Activated T-helper 17 cell treated with anti-CD3 and anti-CD28 coated beads, Interleukin-2, amount 50 U/mL, for 72 hours (primary cell): ENCODE data around the gene SHCBP1L. TPM values are rescaled to one million over a fixed set of nuclear protein-coding genes. Genes with fewer than 3 reads are reported as not detected.
"Not testable (repeated sequence)": the region's sequence is repeated elsewhere in the genome, so short reads cannot be mapped to it uniquely, and the experiment has no call there.

Source experiments
- ATAC-seq: fragments of 150-1000 bp; cut with Tn5 transposase; replicated peaks from 2 replicates; pipeline ENCODE4 v1.10.0; 2021; ENCODE audit warnings: mild to moderate bottlenecking, moderate library complexity
- H3K27ac Mint-ChIP-seq: one replicate; pipeline ENCODE4 v1.8.0; 2022; ENCODE audit warnings: mixed read lengths
- H3K27me3 Mint-ChIP-seq: one replicate; pipeline ENCODE4 v1.8.0; 2022; ENCODE audit warnings: mixed read lengths
- H3K36me3 Mint-ChIP-seq: one replicate; pipeline ENCODE4 v1.8.0; 2022; ENCODE audit warnings: low read depth, mild to moderate bottlenecking, mixed read lengths
- H3K4me1 Mint-ChIP-seq: one replicate; pipeline ENCODE4 v1.8.0; 2022; ENCODE audit warnings: mixed read lengths
- H3K4me3 Mint-ChIP-seq: one replicate; pipeline ENCODE4 v1.8.0; 2022; ENCODE audit warnings: mild to moderate bottlenecking, mixed read lengths
- H3K9me3 Mint-ChIP-seq: one replicate; pipeline ENCODE4 v1.8.0; 2022; ENCODE audit warnings: mixed read lengths
- total RNA-seq, 2 donors: library from RNA; stranded (reverse); gene quantifications; one replicate each; pipeline ENCODE4 v1.2.3, GENCODE V29; 2022

The SHCBP1L gene
- total RNA-seq, 2 donors from 2014 or later, result not detected

- H3K4me3 Mint-ChIP-seq, result no peak overlapping the region
- H3K36me3 Mint-ChIP-seq, result no peaks in the 10 kb centered on the region
- no peak for ATAC-seq
- peaks cover 12% of the 10 kb centered on the region for H3K27me3 Mint-ChIP-seq
- H3K9me3 Mint-ChIP-seq, result no peaks in the 10 kb centered on the region
- no peak overlapping the region for H3K27ac Mint-ChIP-seq
- H3K4me1 Mint-ChIP-seq, result no peaks in the 10 kb centered on the region
Measured at GRCh38 chr1:182972829-182973228, 19.9 kb upstream of the SHCBP1L start.

GRCh38 chr1:182972231-182972630, 19.3 kb upstream of the SHCBP1L start:
- H3K27ac Mint-ChIP-seq, result no peak overlapping the region
- no peaks in the 10 kb centered on the region for H3K4me1 Mint-ChIP-seq
- no peaks in the 10 kb centered on the region for H3K9me3 Mint-ChIP-seq
- H3K36me3 Mint-ChIP-seq, result no peaks in the 10 kb centered on the region
- peaks cover 12% of the 10 kb centered on the region for H3K27me3 Mint-ChIP-seq
- H3K4me3 Mint-ChIP-seq, result no peak overlapping the region
- no peak for ATAC-seq

- peaks cover 12% of the 10 kb centered on the region for H3K27me3 Mint-ChIP-seq
- no peak for ATAC-seq
- no peak overlapping the region for H3K27ac Mint-ChIP-seq
- no peaks in the 10 kb centered on the region for H3K36me3 Mint-ChIP-seq
- no peak overlapping the region for H3K4me3 Mint-ChIP-seq
- H3K4me1 Mint-ChIP-seq, result no peaks in the 10 kb centered on the region
- H3K9me3 Mint-ChIP-seq, result no peaks in the 10 kb centered on the region
Measured at GRCh38 chr1:182971219-182971618, 18.3 kb upstream of the SHCBP1L start.

DNA sequence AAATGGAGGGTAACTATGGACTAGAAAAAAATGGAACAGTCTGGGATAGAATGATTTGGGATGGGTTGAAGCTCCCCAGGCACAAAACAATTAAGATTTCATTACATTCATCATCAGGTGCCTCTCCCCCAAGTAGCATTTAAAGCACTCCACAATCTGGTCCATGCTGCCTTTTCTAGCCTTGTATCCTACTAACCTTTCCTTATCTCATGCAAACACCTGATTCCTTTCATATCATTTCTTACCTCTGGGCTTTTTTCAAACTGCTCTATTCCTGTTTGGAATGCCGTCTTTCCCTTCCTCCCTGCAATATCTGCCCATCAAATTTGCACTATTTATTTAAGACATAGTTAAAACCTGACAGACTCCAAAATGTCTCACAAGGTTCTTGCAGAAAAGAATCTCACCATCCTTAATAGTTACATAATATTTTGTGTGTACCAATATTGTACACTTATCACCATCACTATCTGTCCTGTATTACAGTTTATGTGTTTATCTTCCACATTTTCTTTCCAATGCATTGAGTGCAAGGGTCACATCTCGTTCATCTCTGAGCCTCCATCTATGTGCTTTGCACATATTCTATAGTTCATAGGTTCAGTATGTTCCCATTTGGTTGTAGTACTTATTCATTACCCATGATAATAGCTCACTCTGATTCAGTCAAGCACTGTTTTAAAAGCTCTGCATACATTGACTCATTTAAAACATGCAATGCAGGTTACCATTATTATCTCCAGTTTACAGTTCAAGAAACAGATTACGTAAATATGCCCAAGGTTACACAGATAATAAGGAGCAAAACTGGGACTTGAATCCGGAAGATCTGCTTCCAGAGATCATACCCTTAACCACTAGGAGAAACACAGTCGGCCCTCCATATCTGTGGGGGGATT, 16.1 kb upstream of the SHCBP1L start:
- Mint-ChIP-seq H3K36me3 (no peaks in the 10 kb centered on the region), H3K4me3 (no peak overlapping the region), H3K27ac (no peak overlapping the region), H3K9me3 (no peaks in the 10 kb centered on the region), H3K4me1 (no peaks in the 10 kb centered on the region), H3K27me3 (peaks cover 4% of the 10 kb centered on the region)
- no peak for ATAC-seq

- Mint-ChIP-seq H3K4me3 (no peak overlapping the region), H3K27me3 (no peaks in the 10 kb centered on the region), H3K27ac (no peak overlapping the region), H3K4me1 (no peaks in the 10 kb centered on the region), H3K9me3 (no peaks in the 10 kb centered on the region), H3K36me3 (no peaks in the 10 kb centered on the region)
- no peak for ATAC-seq
Measured at GRCh38 chr1:182968151-182968741, 15.3 kb upstream of the SHCBP1L start.

GRCh38 chr1:182965861-182966260, 12.9 kb upstream of the SHCBP1L start:
- Mint-ChIP-seq H3K9me3 (no peaks in the 10 kb centered on the region), H3K36me3 (no peaks in the 10 kb centered on the region), H3K4me1 (no peaks in the 10 kb centered on the region), H3K27ac (no peak overlapping the region), H3K4me3 (no peak overlapping the region), H3K27me3 (no peaks in the 10 kb centered on the region)
- ATAC-seq, result no peak

- Mint-ChIP-seq H3K36me3 (no peaks in the 10 kb centered on the region), H3K27ac (no peak overlapping the region), H3K4me1 (no peaks in the 10 kb centered on the region), H3K9me3 (no peaks in the 10 kb centered on the region), H3K4me3 (no peak overlapping the region), H3K27me3 (no peaks in the 10 kb centered on the region)
- ATAC-seq, result no peak
Measured at GRCh38 chr1:182965096-182965495, 12.1 kb upstream of the SHCBP1L start.

DNA sequence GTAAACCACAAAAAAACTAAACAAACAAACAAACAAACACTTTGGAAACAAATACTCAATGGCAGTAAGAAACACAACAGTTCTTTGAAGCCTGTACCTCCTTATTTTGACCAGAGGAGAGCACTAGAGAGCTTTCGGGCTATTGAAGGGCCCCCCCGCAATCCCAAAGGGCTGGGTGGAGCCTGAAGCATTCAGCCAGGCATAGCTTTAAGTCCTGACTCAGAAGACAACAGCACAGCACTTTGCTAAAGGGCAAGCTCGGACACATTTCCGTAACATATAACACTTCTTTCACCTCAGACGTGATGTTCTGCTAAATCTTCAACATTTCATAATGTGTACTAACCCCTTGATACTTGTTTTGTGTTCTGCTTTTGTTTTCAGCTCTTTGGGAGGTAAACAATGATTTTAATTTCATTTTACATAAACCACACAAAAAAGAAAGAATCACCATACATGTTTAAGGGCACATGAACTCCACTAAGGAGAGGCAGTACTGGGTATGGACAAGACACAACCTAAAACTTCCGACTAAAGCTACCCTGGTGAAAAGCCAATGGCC, 9.7 kb upstream of the SHCBP1L start:
- Mint-ChIP-seq H3K36me3 (no peaks in the 10 kb centered on the region), H3K27me3 (no peaks in the 10 kb centered on the region), H3K4me1 (no peaks in the 10 kb centered on the region), H3K27ac (no peak overlapping the region), H3K4me3 (no peak overlapping the region), H3K9me3 (no peaks in the 10 kb centered on the region)
- peak; percentile 72 for ATAC-seq

GRCh38 chr1:182960046-182960445, 7.1 kb upstream of the SHCBP1L start:
- Mint-ChIP-seq H3K27me3 (peaks cover 12% of the 10 kb centered on the region), H3K4me1 (no peaks in the 10 kb centered on the region), H3K27ac (no peak overlapping the region), H3K36me3 (no peaks in the 10 kb centered on the region), H3K9me3 (no peaks in the 10 kb centered on the region), H3K4me3 (no peak overlapping the region)
- no peak for ATAC-seq

GRCh38 chr1:182957902-182958395, 5.0 kb upstream of the SHCBP1L start:
- H3K36me3 Mint-ChIP-seq, result no peaks in the 10 kb centered on the region
- no peaks in the 10 kb centered on the region for H3K4me1 Mint-ChIP-seq
- H3K27me3 Mint-ChIP-seq, result peaks cover 13% of the 10 kb centered on the region
- no peak overlapping the region for H3K27ac Mint-ChIP-seq
- no peak overlapping the region for H3K4me3 Mint-ChIP-seq
- no peak for ATAC-seq
- H3K9me3 Mint-ChIP-seq, result no peaks in the 10 kb centered on the region

DNA sequence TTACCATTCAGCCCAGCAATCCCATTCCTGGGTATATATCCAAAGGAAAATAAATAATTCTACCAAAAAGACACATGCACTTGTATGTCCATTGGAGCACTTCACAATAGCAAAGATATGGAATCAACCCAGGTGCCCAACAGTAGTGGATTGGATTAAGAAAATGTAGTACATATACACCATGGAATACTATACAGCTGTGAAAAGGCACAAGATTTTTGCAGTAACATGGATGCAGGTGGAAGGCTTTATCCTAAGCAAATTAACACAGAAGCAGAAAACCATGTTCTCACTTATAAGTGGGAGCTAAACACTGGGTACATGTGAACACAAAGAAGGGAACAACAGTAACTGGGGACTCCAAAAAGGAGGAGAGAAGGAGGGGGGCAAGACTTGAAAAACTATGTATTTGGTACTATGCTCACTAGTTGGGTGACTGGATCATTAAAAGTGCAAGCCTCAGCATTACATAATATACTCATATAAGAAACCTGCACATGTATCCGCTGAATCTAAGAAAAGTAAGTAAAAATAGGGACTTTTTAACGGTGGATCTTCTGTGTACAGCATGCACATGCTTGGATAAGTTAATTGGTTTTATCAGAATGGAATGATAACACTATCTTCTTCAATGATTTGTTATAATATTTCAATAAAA, 3.9 kb upstream of the SHCBP1L start:
- Mint-ChIP-seq H3K36me3 (no peaks in the 10 kb centered on the region), H3K27ac (no peak overlapping the region), H3K27me3 (peaks cover 18% of the 10 kb centered on the region), H3K4me1 (no peaks in the 10 kb centered on the region), H3K9me3 (no peaks in the 10 kb centered on the region), H3K4me3 (no peak overlapping the region)
- no peak for ATAC-seq

DNA sequence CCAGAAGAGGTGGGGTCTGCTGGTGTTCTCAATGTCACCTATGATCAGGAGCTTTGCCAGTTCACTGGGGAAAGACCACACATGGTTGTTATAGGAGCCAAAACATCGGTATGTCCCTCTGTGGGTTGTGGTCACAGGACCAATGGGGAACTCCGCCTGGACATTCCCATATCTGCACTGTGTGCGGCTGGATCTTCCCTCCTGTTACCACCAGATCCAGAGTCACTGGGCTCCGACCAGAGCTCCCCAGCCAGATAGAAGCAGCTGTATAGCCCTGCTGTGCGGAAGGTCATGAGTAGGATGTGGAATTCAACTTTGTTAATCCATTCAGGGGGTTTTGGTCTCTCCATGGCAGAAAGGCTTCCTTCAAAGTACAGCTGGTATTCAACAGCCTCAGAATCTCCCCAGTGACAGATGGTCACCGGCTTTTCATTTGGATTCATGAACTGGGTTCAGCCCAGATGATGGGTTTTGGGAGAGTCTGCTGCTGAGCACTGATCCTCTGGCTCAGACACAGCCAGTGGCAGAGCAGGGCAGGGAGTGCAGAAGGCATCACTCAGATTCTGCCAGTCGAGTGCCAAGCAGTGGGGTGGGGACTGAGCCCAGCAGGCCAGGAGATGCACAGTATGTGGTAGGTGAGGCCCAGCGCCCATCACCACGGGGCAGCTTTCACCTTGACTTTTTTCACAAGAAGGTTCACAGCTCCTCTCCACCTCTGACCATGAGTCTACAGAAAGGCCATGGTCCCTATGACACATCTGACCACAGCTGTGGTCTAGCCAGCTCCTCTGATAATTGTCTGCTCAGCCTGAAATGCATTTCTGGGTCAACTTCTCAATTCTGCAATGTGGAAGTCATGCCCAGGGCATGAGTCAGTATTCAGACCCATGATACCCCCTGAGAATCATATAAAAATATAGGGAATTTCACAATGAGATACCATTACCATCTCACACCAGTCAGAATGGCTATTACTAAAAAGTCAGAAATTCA, 2.9 kb upstream of the SHCBP1L start:
- peaks cover 18% of the 10 kb centered on the region for H3K27me3 Mint-ChIP-seq
- peak; percentile 50 for ATAC-seq
- no peak overlapping the region for H3K27ac Mint-ChIP-seq
- H3K36me3 Mint-ChIP-seq, result no peaks in the 10 kb centered on the region
- no peaks in the 10 kb centered on the region for H3K4me1 Mint-ChIP-seq
- no peak overlapping the region for H3K4me3 Mint-ChIP-seq
- H3K9me3 Mint-ChIP-seq, result no peaks in the 10 kb centered on the region

DNA sequence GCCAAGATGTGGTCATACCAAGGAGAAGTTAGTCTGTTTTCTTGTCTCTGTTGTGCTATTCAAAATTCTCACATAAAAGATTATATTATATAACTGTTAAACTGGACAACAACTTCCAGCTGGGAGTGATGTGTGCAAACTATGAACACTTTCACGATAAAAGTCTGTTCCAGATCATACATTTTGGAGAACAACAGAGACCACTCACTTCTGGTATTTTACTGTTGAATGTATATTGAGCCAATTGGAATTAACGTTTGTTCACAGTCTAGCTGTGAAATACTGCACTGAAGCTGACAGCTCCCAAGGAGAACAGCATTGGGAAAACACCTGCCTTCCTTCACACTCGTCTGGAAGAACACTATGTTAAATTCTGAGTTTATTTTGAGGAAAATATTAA, 860 bp upstream of the SHCBP1L start:
- Mint-ChIP-seq H3K27me3 (peaks cover 18% of the 10 kb centered on the region), H3K4me3 (no peak overlapping the region), H3K27ac (no peak overlapping the region), H3K9me3 (no peaks in the 10 kb centered on the region), H3K4me1 (no peaks in the 10 kb centered on the region), H3K36me3 (no peaks in the 10 kb centered on the region)
- ATAC-seq, result no peak

GRCh38 chr1:182943336-182943735, 9.6 kb downstream of the SHCBP1L start:
- not testable (repeated sequence) for H3K27ac Mint-ChIP-seq, H3K36me3 Mint-ChIP-seq, H3K4me1 Mint-ChIP-seq, ATAC-seq, H3K4me3 Mint-ChIP-seq, H3K9me3 Mint-ChIP-seq
- H3K27me3 Mint-ChIP-seq, result peaks cover 21% of the 10 kb centered on the region
